Stimulated activated CD4-positive, alpha-beta T cell treated with anti-CD3 and anti-CD28 coated beads, Interleukin-2, amount 100 ng/mL, for 48 hours (primary cell): ENCODE data around the gene ASCC1.
"Not testable (repeated sequence)": the region's sequence is repeated elsewhere in the genome, so short reads cannot be mapped to it uniquely, and the experiment has no call there.

Source experiments
- DNase-seq, 2 donors: peaks; one replicate each; pipeline ENCODE4 v3.0.0-alpha.2; 2020

ASCC1 gene

GRCh38 chr10:72167118-72167517 is 49.0 kb downstream of the ASCC1 start:
- DNase-seq = no peak

- DNase-seq = no peak
Measured at GRCh38 chr10:72164617-72165016, 51.5 kb downstream of the ASCC1 start.

GRCh38 chr10:72162978-72163377 is 53.1 kb downstream of the ASCC1 start:
- no peak for DNase-seq

- DNase-seq = no peak
Measured at GRCh38 chr10:72158176-72158575, 57.9 kb downstream of the ASCC1 start.

GRCh38 chr10:72156223-72156622 is 59.9 kb downstream of the ASCC1 start:
- no peak for DNase-seq

DNA sequence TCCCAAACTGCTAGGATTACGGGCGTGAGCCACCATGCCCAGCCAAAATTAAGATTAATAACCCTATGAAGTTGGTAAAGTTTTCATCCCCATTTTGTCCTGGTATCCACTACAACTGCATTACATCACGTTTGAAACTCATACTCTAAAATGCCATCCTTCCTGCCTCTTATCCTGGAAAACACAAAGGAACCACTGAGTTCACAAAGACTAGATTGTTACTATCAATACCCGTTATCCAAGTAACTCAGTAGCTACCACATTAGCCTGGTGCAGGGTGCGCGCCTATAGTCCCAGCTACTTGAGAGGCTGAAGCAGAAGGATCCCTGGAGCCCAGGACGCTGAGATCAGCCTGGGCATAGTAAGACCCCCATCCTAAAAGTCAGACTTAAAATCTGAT is 63.8 kb downstream of the ASCC1 start:
- DNase-seq = no peak

DNA sequence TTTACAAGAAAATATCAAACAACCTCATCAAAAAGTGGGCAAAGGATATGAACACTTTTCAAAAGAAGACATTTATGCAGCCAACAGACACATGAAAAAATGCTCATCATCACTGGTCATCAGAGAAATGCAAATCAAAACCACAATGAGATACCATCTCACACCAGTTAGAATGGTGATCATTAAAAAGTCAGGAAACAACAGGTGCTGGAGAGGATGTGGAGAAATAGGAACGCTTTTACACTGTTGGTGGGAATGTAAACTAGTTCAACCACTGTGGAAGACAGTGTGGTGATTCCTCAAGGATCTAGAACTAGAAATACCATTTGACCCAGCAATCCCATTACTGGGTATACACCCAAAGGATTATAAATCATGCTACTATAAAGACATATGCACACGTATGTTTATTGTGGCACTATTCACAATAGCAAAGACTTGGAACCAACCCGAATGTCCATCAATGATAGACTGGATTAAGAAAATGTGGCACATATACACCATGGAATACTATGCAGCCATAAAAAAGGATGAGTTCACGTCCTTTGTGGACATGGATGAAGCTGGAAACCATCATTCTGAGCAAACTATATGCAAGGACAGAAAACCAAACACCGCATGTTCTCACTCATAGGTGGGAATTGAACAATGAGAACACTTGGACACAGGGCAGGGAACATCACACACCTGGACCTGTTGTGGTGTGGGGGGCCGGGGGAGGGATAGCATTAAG is 65.2 kb downstream of the ASCC1 start:
- DNase-seq = not testable (repeated sequence)

DNA sequence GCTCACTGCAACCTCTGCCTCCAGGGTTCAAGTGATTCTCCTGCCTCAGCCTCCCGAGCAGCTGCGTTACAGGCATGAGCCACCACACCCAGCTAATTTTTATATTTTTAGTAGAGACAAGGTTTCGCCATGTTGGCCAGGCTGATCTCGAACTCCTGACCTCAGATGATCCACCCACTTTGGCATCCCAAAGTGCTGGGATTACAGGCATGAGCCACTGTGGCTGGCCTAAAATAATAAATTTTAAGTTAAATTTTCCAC is 68.8 kb downstream of the ASCC1 start:
- not testable (repeated sequence) for DNase-seq

DNA sequence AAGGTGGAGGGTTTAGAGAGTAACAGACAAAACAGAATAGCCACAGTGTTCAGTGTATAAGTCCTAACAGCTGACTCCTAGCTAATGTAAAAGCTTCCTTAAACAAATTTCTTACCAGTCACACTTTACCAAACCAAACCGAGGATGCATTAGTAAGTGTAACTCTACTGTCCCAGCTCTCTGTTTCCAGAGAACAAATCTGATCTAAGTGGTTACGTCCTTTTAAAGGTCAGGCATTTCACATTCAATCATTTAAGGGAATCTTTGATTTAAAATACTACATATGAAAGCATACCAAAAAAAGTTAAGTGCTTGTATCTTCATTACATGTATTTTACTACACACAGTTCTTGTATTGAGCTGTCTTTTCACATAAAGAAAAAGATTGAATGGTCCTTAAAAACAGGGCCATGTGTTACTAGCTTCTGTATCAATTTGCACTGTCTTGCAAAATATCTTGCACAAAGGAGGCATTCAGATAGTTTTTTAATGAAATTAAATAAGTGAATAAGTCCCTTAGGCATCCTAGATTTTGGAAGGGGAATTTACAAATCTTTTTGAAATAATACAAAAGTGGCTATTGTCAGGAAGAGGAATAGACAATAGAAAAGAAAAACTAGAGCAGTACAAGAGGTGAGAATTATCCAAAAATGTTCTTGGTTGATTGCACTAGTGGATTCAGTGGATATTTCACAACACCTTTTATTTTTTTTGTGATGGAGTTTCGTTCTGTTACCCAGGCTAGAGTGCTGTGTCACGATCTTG is 69.3 kb downstream of the ASCC1 start:
- no peak for DNase-seq

DNA sequence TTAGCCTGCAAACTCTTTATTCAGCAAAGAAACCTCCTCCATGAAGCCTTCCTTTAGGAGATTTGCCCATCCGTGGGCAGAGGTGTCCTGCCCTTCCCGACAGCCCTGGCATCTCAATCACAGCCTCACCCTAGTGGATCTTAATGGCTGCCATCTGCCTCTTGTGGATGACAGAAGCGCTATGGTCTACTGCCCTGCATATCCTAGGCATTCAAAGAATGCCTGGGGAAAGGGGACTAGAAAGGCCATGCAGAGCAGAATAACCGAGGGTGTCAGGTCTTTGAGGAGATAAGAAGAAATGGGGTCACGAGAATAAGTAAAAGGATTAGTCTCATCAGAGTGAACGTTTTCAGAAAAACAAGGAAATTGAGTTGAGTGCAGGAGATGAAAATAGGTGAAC is 70.0 kb downstream of the ASCC1 start:
- DNase-seq = no peak

GRCh38 chr10:72145657-72146056 is 70.4 kb downstream of the ASCC1 start:
- DNase-seq = no peak

DNA sequence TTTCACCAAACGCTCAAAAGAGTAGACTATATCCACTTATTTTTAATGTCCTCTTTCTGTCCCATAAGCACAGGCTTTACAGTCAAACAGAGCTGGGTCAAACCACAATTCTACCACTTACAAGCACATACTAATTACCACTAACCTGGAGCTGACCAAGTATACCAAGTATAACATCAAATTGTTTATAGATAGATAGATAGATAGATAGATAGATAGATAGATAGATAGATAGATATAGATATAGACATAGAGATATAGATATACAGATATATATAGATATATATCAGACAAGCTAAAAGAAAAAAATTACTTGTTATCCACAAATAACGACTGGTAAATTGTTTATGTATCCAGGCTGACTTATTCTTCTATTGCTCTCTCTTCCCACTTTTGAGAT is 75.2 kb downstream of the ASCC1 start:
- DNase-seq = no peak

DNA sequence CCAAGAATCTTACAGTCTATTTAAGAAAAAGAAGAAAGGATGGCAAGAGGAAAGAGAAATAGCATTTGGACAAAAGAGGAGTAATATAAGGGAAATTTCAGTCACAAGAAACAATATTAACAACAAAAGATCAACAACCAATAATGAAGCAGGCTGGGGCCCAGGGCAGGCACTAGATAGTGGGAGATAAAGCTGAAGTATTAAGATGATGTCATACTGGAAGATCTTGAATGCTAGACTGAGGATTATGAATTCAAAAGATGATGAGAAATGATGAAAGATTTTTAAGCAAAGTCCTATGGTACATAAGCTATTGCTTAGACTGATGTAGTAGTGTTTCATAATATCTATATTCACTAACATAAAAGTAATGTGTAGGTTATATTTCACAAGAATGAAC is 75.9 kb downstream of the ASCC1 start:
- no peak for DNase-seq

GRCh38 chr10:72137583-72137982 is 78.5 kb downstream of the ASCC1 start:
- no peak for DNase-seq

DNA sequence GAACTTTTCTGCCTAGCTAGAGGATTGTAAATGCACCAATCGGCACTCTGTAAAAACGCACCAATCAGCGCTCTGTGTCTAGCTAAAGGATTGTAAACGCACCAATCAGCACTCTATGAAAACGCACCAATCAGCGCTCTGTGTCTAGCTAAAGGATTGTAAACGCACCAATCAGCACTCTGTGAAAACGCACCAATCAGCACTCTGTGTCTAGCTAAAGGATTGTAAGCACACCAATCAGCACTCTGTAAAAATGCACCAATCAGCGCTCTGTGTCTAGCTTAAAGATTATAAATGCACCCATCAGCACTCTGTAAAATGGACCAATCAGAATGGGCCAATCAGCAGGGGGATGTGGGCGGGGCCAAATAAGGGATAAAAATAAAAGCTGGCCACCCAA is 79.9 kb downstream of the ASCC1 start:
- DNase-seq = not testable (repeated sequence)

- no peak for DNase-seq
Measured at GRCh38 chr10:72134785-72135767, 81.0 kb downstream of the ASCC1 start.

GRCh38 chr10:72133517-72133916 is 82.6 kb downstream of the ASCC1 start:
- no peak for DNase-seq

DNA sequence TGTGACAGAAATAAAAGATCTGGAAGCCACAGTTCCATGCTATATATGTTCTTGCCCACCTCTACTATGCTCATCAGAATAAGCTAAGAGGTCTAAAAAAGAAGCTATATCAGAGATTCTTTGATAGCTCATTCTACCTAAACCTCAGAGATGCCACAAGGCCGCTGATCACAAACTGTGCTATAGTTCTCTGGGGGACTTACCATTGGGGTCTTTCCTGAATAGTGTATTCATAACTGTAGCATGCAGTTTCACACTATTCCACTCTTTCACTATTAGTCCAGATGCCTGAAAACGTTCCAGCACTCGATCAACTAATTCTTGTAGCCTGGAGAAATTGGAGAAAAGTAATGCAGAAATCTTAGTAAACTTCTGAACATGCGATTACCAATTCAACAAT is 83.2 kb downstream of the ASCC1 start:
- no peak for DNase-seq

DNA sequence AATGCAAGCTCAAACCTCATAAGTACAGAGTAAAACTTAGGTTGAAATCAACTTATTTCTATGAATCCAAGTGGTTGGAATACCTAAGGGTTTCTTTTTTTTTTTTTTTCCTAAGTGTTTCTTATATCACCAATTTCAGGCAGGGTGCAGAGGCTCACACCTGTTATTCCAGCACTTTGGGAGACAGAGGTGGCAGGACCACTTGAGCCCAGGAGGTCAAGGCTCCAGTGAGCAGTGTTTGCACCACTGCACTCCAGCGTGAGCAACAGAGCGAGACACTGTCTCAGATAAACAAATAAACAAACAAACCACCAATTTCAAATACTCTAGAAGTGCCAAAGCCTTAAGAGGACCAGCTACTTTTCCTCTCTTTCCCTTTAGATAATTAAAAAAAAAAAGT is 88.5 kb downstream of the ASCC1 start:
- no peak for DNase-seq

DNA sequence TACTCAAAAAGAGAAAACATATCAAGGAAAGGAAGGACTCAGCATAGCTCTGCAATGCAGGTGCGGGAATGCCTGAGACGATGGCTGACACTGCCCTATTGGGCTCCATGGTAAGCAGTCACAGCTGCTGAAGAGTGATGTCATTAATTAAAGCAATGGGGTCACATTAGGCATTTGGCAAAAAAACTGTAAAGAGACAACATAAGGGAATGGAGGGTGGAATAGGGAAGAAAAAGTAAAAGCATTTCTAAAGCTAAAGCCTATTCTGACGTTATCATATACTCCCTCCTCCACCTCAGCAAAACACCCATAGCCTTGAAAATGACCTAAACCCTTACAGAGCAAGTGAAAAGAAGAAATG is 89.2 kb downstream of the ASCC1 start:
- no peak for DNase-seq

DNA sequence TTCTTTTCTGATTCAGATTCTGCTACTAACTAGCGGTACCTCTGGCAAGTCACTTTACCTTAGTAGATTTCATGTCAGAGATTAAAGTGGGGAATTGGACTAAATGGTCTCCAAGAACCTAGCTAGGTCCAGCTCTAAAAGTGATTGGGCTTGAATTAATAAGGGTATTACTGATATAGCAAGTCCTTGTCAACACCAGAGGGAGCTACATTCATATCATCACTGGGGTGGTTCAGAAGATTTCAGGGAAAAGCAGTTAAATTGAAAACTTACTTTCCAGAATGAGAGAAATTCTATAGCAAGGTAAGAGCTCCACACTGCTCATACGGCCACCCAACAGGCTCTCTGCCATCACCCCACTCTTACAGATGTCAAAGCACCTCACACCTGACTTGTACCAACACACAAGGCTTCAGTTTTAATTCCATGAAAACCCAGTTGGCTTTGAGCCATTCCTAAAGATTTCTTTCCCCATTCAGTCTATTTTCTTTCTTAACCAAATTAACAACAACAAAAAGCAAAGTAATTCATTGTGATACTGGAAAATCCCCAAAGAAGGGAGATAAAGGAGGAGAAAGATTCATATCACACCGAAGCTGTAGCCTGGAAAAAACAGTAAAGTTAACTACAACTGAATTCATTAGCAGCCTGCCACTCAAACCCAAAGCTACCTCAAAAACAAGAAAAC is 89.7 kb downstream of the ASCC1 start:
- no peak for DNase-seq

DNA sequence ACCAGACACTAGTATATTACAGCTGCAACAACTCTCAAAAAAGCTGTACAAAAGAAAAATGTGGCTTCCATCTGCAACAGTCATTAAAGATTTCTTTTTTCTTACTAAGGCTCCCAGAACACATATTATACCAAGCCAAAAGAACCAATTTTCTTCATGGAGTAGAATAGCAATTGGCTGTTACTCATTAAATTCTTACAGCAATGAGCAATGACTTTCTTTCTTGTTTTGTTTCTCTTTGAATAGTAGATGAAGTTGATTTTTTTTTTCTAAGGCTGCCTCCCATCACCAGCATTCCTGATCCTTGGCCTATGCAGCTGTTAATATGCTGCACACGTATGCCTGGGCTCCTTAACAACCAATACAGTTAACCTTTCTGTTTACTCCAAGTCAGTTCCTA is 91.1 kb downstream of the ASCC1 start:
- DNase-seq = no peak

GRCh38 chr10:72124381-72124780 is 91.7 kb downstream of the ASCC1 start:
- DNase-seq = no peak
